ENCODE results near the gene CENPE. TPM values are rescaled to one million over a fixed set of nuclear protein-coding genes. Genes with fewer than 3 reads are reported as not detected.

Gene CENPE
- total RNA-seq, 1 experiment from 2014 or later: 38.1 TPM

DNA sequence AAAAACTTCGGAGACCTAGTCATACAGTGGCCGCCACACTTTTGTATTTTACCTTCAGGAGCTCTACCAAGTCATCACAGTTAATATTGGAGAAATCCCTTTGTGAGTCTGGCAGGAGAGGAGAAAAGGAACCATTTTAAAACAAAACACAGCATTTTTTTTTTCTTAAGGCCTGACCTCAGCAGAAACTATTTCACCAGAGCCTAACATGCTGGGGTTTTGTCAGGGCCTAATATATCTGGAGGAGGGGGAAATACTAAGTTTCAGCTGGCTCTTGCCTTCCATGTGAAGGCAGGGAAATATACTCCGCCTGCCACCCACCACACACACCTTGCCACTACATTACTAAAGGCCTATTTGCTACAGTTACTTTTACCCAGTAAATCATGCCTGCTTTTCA, 72.0 kb downstream of the CENPE start:
- no CpG with 5 or more reads among the region's 3 CpGs for WGBS (ENCODE audit: extremely low coverage, insufficient read length, low lambda C conversion rate)
- Histone ChIP-seq H3K4me1 (ENCODE audit: insufficient read depth, low read length) (no peaks in the 10 kb centered on the region), H2BK12ac (ENCODE audit: insufficient read length, low read depth, low read length) (no peak overlapping the region), H3K23me2 (ENCODE audit: insufficient read length, low read depth, low read length, poor library complexity, severe bottlenecking) (no peaks in the 10 kb centered on the region), H3K56ac (ENCODE audit: insufficient read length, low read depth, low read length) (no peak overlapping the region), H3K27me3 (ENCODE audit: insufficient read depth, low read length) (no peaks in the 10 kb centered on the region), H4K91ac (ENCODE audit: insufficient read length, low read depth, low read length) (no peak overlapping the region), H2BK120ac (ENCODE audit: low read depth, low read length, poor library complexity, severe bottlenecking) (no peak overlapping the region), H3K23ac (ENCODE audit: insufficient read length, low read depth, low read length) (no peak overlapping the region), H3K79me1 (ENCODE audit: insufficient read depth, low read depth, low read length, poor library complexity, severe bottlenecking) (no peaks in the 10 kb centered on the region), H2BK5ac (ENCODE audit: insufficient read length, low read length) (no peak overlapping the region), H2AK5ac (ENCODE audit: insufficient read length, low read length) (no peak overlapping the region), H3K4me2 (ENCODE audit: insufficient read depth, insufficient read length, low read length) (no peak overlapping the region), H3T11ph (ENCODE audit: low read length) (no peak overlapping the region), H4K5ac (ENCODE audit: insufficient read length, low read depth, low read length) (no peak overlapping the region), H3K14ac (ENCODE audit: insufficient read depth, low read length) (no peak overlapping the region), H3K9ac (ENCODE audit: extremely low read depth, insufficient read length, low read length) (no peak overlapping the region), H3K9me3 (ENCODE audit: control insufficient read depth, low read depth, low read length) (no peaks in the 10 kb centered on the region), H2AFZ (ENCODE audit: low read length) (no peak overlapping the region), H3K18ac (ENCODE audit: insufficient read length, low read depth, low read length) (no peak overlapping the region), H2BK15ac (ENCODE audit: low read depth, low read length) (no peak overlapping the region), H2BK20ac (ENCODE audit: low read depth, low read length, poor library complexity, severe bottlenecking) (no peak overlapping the region), H3K4ac (ENCODE audit: low read depth, low read length) (no peak overlapping the region), H3K27ac (ENCODE audit: insufficient read length, low read depth, low read length) (no peak overlapping the region), H4K8ac (replicated peaks; ENCODE audit: insufficient read length, low read depth, low read length) (no peak overlapping the region), H3K79me2 (ENCODE audit: insufficient read depth, low read length) (no peaks in the 10 kb centered on the region), H4K20me1 (ENCODE audit: control insufficient read depth, insufficient read depth, insufficient read length) (no peaks in the 10 kb centered on the region)
- Mint-ChIP-seq H3K36me3 (ENCODE audit: insufficient read depth in 1 of 3, low read depth in 3 of 3) (peaks cover 32 to 72% (median 71%) of the 10 kb centered on the region in 3 experiments; a peak in 6 of 7 replicates), H3K27ac (peak overlapping the region in 2 of 3 experiments; percentile 1 to 76; a peak in 4 of 7 replicates), H3K4me1 (no peaks in the 10 kb centered on the region), H3K9me3 (peaks cover 0 to 2% of the 10 kb centered on the region in 2 experiments; a peak in 1 of 5 replicates), H3K4me3 (no peak overlapping the region), H3K27me3 (ENCODE audit: low read depth) (no peaks in the 10 kb centered on the region; the same call in 1 of the 2 replicates)
- TF ChIP-seq, protein P1, sequence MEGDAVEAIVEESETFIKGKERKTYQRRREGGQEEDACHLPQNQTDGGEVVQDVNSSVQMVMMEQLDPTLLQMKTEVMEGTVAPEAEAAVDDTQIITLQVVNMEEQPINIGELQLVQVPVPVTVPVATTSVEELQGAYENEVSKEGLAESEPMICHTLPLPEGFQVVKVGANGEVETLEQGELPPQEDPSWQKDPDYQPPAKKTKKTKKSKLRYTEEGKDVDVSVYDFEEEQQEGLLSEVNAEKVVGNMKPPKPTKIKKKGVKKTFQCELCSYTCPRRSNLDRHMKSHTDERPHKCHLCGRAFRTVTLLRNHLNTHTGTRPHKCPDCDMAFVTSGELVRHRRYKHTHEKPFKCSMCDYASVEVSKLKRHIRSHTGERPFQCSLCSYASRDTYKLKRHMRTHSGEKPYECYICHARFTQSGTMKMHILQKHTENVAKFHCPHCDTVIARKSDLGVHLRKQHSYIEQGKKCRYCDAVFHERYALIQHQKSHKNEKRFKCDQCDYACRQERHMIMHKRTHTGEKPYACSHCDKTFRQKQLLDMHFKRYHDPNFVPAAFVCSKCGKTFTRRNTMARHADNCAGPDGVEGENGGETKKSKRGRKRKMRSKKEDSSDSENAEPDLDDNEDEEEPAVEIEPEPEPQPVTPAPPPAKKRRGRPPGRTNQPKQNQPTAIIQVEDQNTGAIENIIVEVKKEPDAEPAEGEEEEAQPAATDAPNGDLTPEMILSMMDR (conservative IDR thresholded peaks at IDR 0.05): no peak
- no peak for DNase-seq

All from H9 (cell line).